ENCODE data around the gene NLGN3.
A peak's percentile ranks its signal among the peaks of the same experiment; 100 is the strongest.
"Not testable (repeated sequence)": the region's sequence is repeated elsewhere in the genome, so short reads cannot be mapped to it uniquely, and the experiment has no call there.

NLGN3 gene

GRCh38 chrX:71174795-71175194, 30.2 kb downstream of the NLGN3 start:
- DNase-seq (ENCODE audit: low read depth): no peak
- H3K4me3 ChIP-seq (ENCODE audit: control insufficient read depth, low read depth, low read length): no peak overlapping the region
- no peak for TF ChIP-seq CTCF (conservative IDR thresholded peaks at IDR 0.05; ENCODE audit: control insufficient read depth, insufficient read depth, low read depth, low read length)

- no peak overlapping the region for H3K4me3 ChIP-seq (ENCODE audit: control insufficient read depth, low read depth, low read length)
- no peak for TF ChIP-seq CTCF (conservative IDR thresholded peaks at IDR 0.05; ENCODE audit: control insufficient read depth, insufficient read depth, low read depth, low read length)
- no peak for DNase-seq (ENCODE audit: low read depth)
Observed at GRCh38 chrX:71175531-71175930, 30.9 kb downstream of the NLGN3 start.

GRCh38 chrX:71177327-71177726, 32.7 kb downstream of the NLGN3 start:
- TF ChIP-seq CTCF (conservative IDR thresholded peaks at IDR 0.05; ENCODE audit: control insufficient read depth, insufficient read depth, low read depth, low read length): no peak
- peak; percentile 18 for DNase-seq (ENCODE audit: low read depth)
- no peak overlapping the region for H3K4me3 ChIP-seq (ENCODE audit: control insufficient read depth, low read depth, low read length)

GRCh38 chrX:71178908-71179307, 34.3 kb downstream of the NLGN3 start:
- TF ChIP-seq CTCF (conservative IDR thresholded peaks at IDR 0.05; ENCODE audit: control insufficient read depth, insufficient read depth, low read depth, low read length): peak; percentile 81
- H3K4me3 ChIP-seq (ENCODE audit: control insufficient read depth, low read depth, low read length): no peak overlapping the region

GRCh38 chrX:71180579-71181265, 36.1 kb downstream of the NLGN3 start:
- H3K4me3 ChIP-seq (ENCODE audit: control insufficient read depth, low read depth, low read length); DNase-seq (ENCODE audit: low read depth): not testable (repeated sequence)

More at GRCh38 chrX:71178908-71179307, 34.3 kb downstream of the NLGN3 start:
- peak; percentile 73 for DNase-seq (ENCODE audit: low read depth)

GRCh38 chrX:71181558-71181909, 36.9 kb downstream of the NLGN3 start:
- no peak for DNase-seq (ENCODE audit: low read depth)

More at GRCh38 chrX:71181558-71181909, 36.9 kb downstream of the NLGN3 start:
- no peak for TF ChIP-seq CTCF (conservative IDR thresholded peaks at IDR 0.05; ENCODE audit: control insufficient read depth, insufficient read depth, low read depth, low read length)
- peak overlapping the region; percentile 54 for H3K4me3 ChIP-seq (ENCODE audit: control insufficient read depth, low read depth, low read length)
